Stimulated activated CD8-positive, alpha-beta memory T cell treated with anti-CD3 and anti-CD28 coated beads, Interleukin-7, amount 100 ng/mL, for 1 hour (primary cell): ENCODE measurements around the gene CMPK1.
"Not testable (repeated sequence)": the region's sequence is repeated elsewhere in the genome, so short reads cannot be mapped to it uniquely, and the experiment has no call there.

Experiments
- DNase-seq, 2 donors: peaks; one replicate each; pipeline ENCODE4 v3.0.0-alpha.2; 2020; ENCODE audit warnings: low read depth in 2 of 2

CMPK1 gene

DNA sequence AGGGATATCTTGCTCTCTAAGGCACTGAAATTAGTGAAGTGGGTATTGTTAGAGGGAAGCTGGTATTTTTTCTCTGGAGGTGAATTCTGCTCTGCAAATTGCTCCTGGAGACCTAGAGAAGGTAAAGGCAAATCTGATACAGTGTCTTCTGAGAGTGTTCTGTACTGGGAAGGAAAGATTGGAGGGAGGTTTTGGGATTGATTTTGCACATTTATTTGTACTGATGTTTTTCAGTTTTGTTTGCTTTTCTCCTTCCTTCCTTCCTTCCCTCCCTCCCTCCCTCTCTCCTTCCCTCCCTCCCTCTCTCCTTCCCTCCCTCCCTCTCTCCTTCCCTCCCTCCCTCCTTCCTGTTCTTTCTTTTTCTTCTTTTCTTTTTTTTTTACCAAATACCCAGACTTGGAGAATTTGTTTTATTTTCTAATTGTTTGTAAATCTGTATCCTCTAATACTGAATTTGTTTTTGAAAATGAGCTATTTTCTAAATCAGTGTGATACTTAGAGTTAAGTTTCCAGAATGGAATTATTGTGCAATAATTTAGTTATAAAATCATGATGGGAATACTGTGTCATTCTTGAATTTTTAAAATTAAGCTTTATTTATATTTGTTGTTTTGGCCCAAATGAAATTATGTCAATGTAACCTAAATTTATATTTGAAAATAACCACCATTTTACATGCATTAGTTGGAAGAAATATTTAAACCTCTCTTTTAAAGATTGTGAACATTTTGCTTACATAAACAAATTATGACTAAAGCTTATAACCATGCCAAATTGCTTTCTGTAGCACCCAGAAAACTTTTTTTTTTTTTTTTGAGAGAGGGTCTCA lies 4.9 kb downstream of the CMPK1 start:
- DNase-seq: no peak

- DNase-seq: no peak
Measured at GRCh38 chr1:47340227-47340626, 6.6 kb downstream of the CMPK1 start.

DNA sequence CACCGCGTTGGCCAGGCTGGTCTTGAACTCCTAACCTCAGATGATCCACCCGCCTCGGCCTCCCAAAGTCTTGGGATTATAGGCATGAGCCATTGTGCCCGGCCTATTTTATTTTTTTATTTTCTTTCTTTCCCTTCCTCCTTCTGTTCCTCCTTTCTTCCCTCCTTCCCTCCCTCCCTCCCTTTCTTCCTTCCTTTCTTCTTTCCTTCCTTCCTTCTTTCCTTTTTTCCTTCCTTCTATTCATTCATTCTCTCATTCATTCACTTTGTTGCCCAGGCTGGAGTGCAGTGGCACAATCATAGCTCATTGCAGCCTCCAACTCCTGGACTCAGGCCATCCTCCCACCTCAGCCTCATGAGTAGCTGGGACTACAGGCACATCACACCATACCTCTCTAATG lies 13.4 kb downstream of the CMPK1 start:
- DNase-seq: not testable (repeated sequence)

- no peak for DNase-seq
Measured at GRCh38 chr1:47347735-47348134, 14.1 kb downstream of the CMPK1 start.

GRCh38 chr1:47348246-47348645 lies 14.7 kb downstream of the CMPK1 start:
- DNase-seq: no peak

DNA sequence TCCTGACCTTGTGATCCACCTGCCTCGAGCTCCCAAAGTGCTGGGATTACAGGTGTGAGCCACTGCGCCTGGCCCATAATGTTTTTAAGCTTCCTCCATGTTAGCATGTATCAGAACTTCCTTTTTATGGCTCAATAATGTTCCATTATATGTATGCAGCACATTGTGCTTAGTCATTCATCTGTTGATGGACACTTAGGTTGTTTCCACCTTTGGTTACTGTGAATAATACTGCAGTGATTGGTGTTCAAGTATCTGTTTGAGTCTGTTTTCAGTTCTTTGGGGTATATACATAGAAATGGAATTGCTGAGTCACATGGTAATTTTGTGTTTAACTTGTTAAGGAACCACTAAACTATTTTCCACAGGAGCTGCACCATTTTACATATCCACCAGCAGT lies 17.7 kb downstream of the CMPK1 start:
- no peak for DNase-seq

DNA sequence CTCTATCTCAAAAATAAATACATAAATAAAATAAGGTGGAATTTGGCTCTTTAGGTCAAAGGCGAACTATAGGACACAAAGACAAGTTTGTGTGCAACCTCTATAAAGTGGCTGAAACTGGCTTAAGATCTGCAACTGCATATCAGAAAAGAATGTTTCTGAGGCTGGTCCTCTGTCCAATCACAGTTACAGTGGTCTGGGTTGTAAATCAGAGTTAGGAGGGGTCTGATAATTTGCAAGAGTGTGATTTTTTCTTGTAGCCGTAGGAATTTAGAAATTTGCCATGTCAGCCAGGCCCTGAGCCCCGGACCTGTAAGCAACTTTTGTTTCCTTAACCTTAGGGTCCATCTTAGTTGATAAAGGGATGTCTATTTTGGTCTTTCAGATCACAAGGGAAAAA lies 27.8 kb downstream of the CMPK1 start:
- no peak for DNase-seq

- no peak for DNase-seq
Measured at GRCh38 chr1:47362828-47363227, 29.2 kb downstream of the CMPK1 start.

GRCh38 chr1:47367651-47368050 lies 34.1 kb downstream of the CMPK1 start:
- DNase-seq: no peak

DNA sequence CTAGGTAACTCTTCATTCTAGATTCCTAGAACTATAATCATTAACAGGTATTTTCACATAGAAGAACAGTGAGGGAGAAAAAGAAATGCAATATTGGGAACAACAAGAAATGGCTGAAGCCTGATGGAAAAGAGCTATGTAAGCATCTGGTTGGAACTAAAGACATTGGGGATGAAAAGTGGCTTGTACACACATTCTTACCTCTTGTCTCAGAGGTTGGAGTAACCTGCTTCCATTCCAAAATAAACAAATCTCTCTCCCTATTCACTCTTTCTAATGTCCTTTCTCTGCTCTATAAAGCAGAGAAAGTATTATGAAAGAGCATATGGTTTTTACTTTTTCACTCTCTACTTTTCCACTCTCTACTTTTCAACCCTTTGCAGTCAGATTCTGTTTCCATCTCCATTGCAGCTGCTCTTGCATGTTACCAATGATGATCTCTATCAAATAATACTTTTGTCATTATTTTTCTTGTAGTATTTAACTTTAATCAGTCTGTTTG lies 37.5 kb downstream of the CMPK1 start:
- no peak for DNase-seq

- no peak for DNase-seq
Measured at GRCh38 chr1:47374501-47374900, 40.9 kb downstream of the CMPK1 start.

GRCh38 chr1:47378147-47378546 lies 44.6 kb downstream of the CMPK1 start:
- DNase-seq: no peak

DNA sequence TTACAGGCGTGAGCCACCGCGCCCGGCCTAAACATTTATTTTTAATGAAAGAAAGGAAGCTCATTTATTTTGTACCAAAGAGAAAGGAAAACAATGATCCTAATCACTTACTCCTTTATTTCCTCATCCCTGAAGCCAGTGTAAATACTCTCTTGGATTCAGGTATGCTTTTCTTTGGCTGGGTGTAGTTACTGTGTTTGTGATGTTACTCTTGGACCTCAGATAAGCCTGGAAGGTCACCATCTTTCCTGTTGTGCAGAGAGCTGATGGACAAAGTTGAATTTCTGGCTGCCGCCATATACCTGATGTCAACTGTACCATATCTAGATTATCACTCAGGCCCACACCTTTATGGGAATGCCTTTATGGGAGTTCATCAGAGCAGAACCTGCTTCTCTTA lies 47.1 kb downstream of the CMPK1 start:
- DNase-seq: no peak

DNA sequence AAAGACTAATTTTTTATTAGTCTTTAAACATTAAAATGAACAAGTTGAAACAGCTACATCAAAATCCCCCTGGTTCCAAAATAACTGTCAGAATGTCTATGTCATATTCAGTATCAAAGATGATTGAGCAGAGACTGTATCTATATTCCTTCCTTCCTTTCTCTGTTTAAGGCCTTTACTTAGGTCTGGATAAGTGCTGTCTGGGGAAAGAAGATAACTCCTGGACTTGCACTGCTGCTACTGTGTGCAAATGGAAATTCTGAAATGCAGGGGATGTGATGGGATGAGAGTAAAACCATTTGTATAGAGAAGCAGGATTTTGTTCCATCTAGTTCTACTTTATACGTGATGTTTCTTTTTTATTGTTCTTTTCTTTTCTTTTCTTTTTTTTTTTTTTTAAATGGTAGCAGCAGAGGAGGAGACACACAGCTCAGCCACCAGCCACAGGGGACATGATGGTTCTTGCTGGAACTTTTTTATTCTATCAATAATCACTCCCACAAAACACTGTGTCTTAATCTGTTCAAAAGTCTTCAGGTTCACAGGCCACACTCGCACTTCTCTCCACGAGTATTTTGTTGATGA lies 48.9 kb downstream of the CMPK1 start:
- no peak for DNase-seq

DNA sequence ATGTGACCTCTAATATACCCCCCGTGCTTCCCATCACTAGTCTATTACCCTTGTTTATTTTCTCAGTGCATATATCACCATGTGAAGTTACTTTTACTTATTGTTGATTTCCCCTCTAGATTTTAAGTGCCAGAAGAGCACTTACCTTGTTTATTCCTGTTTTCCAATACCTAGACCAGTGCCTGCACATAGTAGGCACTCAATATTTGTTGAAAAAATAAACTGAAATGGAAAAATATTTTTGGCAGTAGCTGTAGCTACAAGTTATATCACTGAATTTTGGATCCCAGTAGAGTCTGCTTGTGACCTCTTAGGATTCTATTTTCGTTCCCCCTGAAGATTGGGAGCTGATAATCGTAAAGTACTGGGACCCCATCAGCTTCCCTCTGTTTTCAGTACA lies 50.5 kb downstream of the CMPK1 start:
- no peak for DNase-seq

- DNase-seq: no peak
Measured at GRCh38 chr1:47385020-47385419, 51.4 kb downstream of the CMPK1 start.

GRCh38 chr1:47386268-47386667 lies 52.7 kb downstream of the CMPK1 start:
- no peak for DNase-seq

DNA sequence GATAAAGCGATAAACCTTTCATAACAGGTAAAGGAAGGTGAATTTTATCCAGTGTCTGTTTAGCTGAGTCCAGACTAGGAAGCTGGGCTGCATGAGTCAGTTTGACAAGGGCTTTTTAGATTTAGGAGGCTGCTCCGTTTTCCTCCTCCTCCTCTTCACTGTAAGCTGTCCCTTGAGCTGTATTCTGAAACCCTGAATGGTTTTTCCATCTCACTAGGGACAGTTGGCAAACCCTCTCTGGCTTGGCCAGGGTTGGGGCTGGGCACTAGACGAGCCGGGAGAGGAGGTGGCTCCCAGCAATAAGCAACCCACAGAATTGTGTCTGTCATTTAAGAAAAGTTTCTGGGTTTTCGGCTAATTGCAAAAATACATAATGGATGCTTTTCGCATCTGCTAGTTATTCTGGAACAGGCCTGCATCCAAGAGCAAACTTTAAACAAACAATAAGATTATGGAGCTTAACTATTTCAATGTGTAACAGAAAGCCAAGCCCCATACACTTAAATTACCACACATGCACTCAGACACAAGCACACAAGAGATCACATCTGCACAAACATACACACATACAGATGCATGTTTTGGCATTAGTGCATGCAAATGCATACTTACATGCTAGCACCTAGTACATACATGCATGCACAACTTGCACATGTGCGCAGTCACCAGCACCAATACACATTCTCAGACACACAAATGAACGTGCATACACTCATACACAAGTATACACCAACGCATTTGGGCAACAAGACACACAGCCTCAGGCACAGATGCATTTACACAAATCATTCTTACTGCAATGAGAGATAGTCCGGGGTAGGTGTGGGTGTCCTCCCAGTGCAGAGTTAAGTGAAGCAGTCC lies 54.7 kb downstream of the CMPK1 start:
- no peak for DNase-seq

DNA sequence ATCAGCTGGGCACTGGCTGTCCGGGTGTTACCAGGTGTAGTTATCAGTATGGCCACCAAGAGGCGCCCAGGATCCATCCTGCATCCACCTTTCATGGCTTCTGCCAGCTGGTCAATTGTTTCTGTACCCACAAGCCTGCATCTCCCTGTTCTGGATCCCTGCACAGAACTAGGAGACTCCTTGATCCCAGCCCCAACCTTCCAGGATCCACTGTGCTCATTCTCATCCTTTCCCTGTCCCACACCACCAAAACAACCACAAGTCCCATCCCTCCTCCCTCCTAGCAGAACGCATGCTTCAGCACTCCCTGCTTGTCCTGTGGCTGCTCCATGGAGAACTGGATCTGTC lies 55.3 kb downstream of the CMPK1 start:
- DNase-seq: peak in 1 of 2 donors; percentile 5

GRCh38 chr1:47389731-47390130 lies 56.1 kb downstream of the CMPK1 start:
- DNase-seq: no peak

GRCh38 chr1:47390843-47391242 lies 57.3 kb downstream of the CMPK1 start:
- DNase-seq: no peak

DNA sequence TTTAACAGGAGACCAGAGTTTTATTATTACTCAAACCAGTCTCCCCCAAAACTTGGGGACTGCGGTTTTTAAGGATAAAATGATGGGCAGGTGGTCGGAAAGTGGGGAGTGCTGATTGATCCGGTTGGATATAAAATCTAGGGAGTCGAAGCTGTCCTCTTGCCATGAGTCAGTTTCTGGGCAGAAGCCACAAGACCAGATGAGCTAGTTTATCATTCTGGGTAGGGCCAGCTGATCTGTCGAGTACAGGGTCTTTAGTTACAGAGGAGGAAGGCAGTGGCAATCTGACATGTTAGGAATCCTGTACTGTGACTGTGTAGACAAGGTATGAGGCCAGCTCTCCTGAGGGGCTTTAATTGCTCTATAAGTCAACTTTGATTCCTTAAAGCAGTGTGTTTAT lies 59.6 kb downstream of the CMPK1 start:
- no peak for DNase-seq

DNA sequence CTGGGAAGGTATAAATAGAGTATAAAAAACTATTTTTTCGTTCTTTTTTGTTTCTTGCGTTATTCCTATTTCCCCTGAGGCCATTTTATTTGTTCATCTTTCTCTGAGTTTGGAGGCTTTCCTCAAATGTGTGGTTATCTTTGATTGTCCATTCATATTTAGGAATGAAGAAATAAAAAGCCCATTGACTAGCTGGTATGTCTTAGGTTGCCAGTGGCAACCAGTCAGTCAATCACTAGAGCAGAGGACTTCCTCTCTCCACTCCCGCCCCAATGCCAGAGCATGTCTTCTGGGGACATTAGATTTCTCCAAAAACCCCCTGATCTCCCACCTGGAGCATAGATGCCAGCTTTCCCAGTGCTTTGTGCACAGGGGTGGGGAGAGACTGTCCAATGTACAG lies 61.8 kb downstream of the CMPK1 start:
- no peak for DNase-seq
